HG02623 (cell line): ENCODE measurements around the gene GRM4.

Experiments used
- ATAC-seq: cut with Tn5 transposase; IDR thresholded peaks from one replicate; pipeline ENCODE4 v1.9.1; 2021; ENCODE audit warnings: moderate library complexity; ENCODE audit not compliant: unreplicated experiment

Gene GRM4

GRCh38 chr6:34065466-34066217 is 80.2 kb downstream of the GRM4 start:
- ATAC-seq = no peak

DNA sequence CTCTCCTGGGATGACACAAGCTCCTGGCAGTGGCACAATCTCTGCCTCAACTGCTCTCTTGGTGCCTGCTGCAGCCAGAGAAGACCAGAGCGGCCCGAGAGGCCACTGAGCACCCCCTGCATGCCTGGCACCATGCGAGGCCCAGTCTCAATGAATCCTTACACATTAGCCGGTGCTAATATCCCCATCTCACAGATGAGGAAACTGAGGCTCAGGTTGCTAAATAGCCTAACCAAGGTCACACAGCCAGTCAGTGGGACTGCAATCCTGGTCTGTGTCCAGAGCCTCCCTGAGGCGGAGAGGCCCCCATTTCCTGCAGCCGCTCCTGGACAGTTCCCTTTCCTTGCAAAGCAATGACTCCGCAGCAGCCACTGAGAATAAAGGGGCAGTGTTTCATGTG is 81.2 kb downstream of the GRM4 start:
- ATAC-seq = no peak

DNA sequence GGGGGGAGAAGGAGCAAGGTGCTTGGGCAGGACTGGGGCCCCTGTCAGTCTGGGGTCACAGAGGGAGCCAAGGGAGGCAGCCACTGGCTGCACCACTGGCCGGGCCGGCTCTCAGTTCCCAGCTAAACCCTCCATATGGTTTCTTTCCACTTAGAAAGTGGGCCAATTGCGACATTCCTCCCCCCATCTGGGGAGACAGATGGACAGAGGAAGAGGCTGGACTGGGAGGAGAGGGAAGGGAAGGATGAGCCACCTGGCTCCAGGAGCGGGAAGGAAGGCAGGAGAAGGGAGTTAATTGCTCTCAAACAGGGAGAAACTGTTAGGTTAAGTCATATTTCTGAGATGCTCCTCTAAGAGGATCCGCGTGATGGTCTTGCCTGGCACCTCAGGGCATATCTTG is 82.2 kb downstream of the GRM4 start:
- ATAC-seq = no peak

GRCh38 chr6:34062815-34063214 is 83.1 kb downstream of the GRM4 start:
- ATAC-seq = no peak

- no peak for ATAC-seq
Measured at GRCh38 chr6:34062156-34062555, 83.7 kb downstream of the GRM4 start.

- no peak for ATAC-seq
Measured at GRCh38 chr6:34061348-34061747, 84.5 kb downstream of the GRM4 start.

- no peak for ATAC-seq
Measured at GRCh38 chr6:34059914-34060313, 86.0 kb downstream of the GRM4 start.

DNA sequence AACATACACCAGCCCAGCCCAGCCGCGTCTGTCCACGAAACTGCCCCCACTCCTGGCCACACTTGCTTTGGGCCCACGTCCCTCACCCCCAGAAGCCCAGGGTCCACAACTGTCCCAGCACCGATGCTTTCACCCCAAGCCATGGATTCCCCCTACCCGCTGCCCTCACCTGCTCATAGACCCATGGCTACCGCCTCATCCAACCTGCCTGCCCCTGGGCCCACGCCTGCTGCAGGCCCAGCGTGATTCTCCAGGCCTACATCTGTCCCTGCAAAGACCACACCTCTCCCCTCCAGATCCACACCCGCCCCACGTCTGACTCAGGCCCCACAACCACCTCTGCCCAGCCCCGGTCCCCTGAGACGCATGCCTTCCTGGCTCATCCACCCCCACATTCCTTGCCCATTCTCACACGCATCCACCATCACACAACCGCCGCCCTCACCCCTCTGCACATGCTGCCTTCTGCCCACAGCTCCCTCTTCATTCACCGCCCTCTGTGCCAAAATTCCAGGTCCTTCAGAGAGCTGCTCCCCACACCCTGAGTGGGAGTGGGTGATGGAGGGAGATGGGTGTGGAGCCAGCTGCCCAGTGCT is 86.7 kb downstream of the GRM4 start:
- ATAC-seq = no peak

- ATAC-seq = no peak
Measured at GRCh38 chr6:34057790-34058189, 88.1 kb downstream of the GRM4 start.

GRCh38 chr6:34057191-34057590 is 88.7 kb downstream of the GRM4 start:
- ATAC-seq = no peak

DNA sequence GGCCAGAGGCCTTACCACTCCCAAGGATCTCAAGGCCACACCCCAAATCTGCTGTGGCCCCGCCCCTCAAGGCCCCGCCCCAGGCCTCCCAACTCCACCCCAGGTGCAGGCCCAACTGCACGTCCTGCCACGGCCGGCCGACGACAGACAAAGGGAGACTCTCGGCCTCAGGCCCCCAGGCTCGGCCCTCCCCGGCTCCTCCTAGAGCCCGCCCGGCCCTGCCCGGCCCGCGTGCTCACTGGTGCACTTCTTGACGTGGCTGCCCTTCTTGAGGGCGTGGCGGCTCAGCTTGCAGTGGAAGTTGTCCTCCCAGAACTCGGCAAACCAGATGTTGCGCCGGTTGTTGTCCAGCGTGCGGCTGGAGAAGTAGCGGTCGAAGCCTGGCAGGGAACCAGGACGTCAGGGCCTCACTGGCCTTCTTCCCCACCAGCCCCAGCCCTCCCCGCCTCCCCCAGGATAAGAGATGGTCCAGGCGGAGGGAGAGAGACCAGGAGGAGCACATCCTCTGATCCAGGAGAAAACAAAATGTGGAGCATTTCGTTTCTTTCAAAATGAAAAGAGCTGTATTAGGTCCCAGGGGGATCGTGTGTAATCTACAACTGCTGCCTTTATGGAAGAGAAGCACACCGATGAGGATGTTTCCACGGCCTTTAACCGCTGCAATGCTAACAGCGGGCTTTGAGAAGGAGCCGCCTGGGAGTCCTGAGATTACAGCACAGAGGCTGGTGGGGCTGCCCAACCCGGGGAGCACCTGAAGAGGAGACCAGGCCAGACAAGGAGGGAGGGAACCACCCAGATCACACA is 89.4 kb downstream of the GRM4 start:
- ATAC-seq = no peak

- ATAC-seq = no peak
Measured at GRCh38 chr6:34055223-34055933, 90.5 kb downstream of the GRM4 start.

DNA sequence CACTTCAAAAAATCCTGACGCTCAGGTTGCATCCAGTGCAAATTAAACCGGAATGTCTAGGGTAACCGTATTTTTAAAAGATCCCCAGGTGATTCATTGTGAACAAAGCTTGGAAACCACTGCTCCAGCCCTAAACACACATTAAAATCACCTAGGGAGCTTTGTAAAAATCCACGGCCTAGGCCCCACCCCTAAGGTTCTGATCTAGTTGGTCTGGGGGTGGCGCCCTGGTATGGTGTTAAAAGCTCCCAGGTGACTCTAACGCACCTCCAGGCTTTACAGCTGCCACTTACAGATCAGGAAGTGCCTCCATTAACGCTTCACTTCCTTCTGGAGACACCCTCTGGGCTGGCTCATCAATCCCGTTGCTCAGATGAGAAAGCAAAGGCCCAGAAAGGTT is 92.2 kb downstream of the GRM4 start:
- ATAC-seq = no peak

- no peak for ATAC-seq
Measured at GRCh38 chr6:34052918-34053608, 92.8 kb downstream of the GRM4 start.

GRCh38 chr6:34052071-34052825 is 93.6 kb downstream of the GRM4 start:
- no peak for ATAC-seq

DNA sequence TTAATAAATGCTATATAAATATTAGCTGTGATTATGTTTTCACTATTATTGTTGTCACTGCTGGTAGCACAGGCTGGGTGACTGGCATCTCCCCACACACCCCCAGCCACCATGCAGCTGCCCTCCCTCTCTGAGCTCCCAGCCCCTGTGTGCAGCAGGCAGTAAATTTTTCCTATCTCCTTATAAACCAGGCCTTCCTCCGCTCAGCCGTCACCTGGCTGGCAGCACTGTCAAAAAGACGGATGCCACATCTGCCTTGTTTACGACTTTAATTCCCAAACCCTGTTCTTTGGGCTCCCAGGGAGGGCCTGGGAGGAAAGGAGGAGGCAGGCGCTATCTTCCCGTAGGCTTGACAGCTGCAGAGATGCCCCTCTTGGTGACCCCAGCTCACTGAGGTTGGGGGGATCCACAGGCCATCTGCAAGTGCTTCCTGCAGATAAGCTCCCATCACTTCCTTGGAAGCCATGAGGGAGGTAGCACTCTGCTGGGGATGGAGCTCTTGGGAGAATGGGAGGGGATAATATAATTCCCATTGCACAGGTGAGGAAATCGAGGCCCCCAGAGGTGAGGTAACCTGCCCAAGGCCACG is 94.5 kb downstream of the GRM4 start:
- no peak for ATAC-seq

- no peak for ATAC-seq
Measured at GRCh38 chr6:34050691-34051090, 95.2 kb downstream of the GRM4 start.

- ATAC-seq = no peak
Measured at GRCh38 chr6:34049395-34050342, 96.2 kb downstream of the GRM4 start.
